Spinal cord (tissue), 10 donors: Measurements from ENCODE around the gene AKT3. TPM values are rescaled to one million over a fixed set of nuclear protein-coding genes. Genes with fewer than 3 reads are reported as not detected.
A peak's percentile ranks its signal among the peaks of the same experiment; 100 is the strongest.
"Not testable (repeated sequence)": the region's sequence is repeated elsewhere in the genome, so short reads cannot be mapped to it uniquely, and the experiment has no call there.

Source experiments
- DNase-seq, 6 donors: peaks; one replicate each; pipeline versions ENCODE4 v3.0.0 to v3.0.0-alpha.2; 2013 to 2015; ENCODE audit warnings: low spot score in 6 of 6, low read depth in 4 of 6
- H3K27ac ChIP-seq: one replicate; pipeline ENCODE4 v1.5.1; 2013; ENCODE audit warnings: low read depth, low read length, control low read depth
- H3K27me3 ChIP-seq: one replicate; pipeline ENCODE4 v1.6.1; 2013; ENCODE audit warnings: low read length; ENCODE audit not compliant: control insufficient read depth, insufficient read depth
- H3K36me3 ChIP-seq: one replicate; pipeline ENCODE4 v1.6.1; 2013; ENCODE audit warnings: low read length; ENCODE audit not compliant: control insufficient read depth, insufficient read depth
- H3K4me1 ChIP-seq: one replicate; pipeline ENCODE4 v1.6.1; 2013; ENCODE audit warnings: low read length; ENCODE audit not compliant: control insufficient read depth, insufficient read depth
- H3K4me3 ChIP-seq: one replicate; pipeline ENCODE4 v1.5.1; 2013; ENCODE audit warnings: low read depth, low read length, control low read depth
- H3K9me3 ChIP-seq: one replicate; pipeline ENCODE4 v1.6.1; 2013; ENCODE audit warnings: low read length; ENCODE audit not compliant: control insufficient read depth, insufficient read depth
- WGBS: methylation state at CpG from one replicate; pipeline ENCODE4 v1.1.5; 2013; ENCODE audit warnings: missing lambda C conversion rate; ENCODE audit not compliant: insufficient coverage; 5-methylcytosine and 5-hydroxymethylcytosine counted together
- polyA plus RNA-seq, 2 donors: library from polyadenylated mRNA; unstranded; fragments of 120-200 nt; gene quantifications; one replicate each; pipeline ENCODE4 v1.2.1, GENCODE V29; 2013; ENCODE audit not compliant: insufficient read length in 2 of 2
- total RNA-seq, 2 donors: library from RNA; depleted of rRNA in 1 of 2; stranded (reverse); fragments of 120-200 nt in 1 of 2; fragments of >200 nt in 1 of 2; gene quantifications; one replicate each; pipeline versions ENCODE4 v1.2.3 to v1.2.4, GENCODE V29; 2013 to 2014
- donor health status: healthy.

The AKT3 gene
- total and polyA plus RNA-seq, 4 donors, result 53.8 to 127 (median 77.4) TPM

DNA sequence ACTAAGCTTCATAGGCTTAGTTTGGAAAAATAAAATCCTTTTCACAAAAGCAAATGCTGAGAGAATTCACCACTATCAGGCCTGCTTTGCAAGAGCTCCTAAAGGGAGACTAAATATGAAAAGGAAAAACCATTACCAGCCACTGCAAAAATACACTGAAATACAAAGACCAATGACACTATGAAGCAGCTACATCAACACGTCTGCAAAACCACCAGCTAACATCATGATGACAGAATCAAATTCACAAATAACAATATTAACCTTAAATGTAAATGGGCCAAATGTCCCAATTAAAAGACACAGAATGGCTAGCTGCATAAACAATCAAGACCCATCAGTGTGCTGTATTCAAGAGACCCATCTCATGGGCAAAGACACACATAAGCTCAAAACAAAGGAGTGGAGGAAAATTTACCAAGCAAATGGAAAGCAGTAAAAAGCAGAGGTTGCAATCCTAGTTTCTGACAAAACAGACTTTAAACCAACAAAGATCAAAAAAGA, 28.8 kb downstream of the AKT3 start:
- Histone ChIP-seq H3K9me3 (peaks cover 7% of the 10 kb centered on the region), H3K27me3 (no peaks in the 10 kb centered on the region), H3K4me3 (no peak overlapping the region), H3K36me3 (peaks cover 8% of the 10 kb centered on the region), H3K27ac (no peak overlapping the region), H3K4me1 (no peaks in the 10 kb centered on the region)
- no peak for DNase-seq
- 100% methylated on average over 1 of the region's 1 CpG for WGBS

DNA sequence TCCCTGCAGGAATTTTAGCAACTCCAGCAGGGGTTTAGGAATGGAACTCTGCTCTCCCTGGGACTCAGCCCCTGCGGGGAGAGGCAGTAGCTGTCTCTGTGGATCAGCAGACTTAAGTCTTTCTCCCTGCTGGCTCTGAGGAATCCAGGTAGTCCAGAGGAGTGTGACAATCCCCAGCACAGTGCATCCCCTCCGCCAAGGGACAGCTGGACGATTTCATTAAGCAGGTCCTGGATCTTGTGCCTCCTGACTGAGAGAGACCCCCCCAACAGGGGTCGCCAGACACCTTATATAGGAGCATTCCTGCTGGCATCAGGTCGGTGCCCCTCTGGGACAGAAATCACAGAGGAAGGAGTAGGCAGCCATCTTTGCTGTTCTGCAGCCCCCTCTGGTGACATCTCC, 30.6 kb downstream of the AKT3 start:
- Histone ChIP-seq H3K4me3 (no peak overlapping the region), H3K27me3 (no peaks in the 10 kb centered on the region), H3K4me1 (no peaks in the 10 kb centered on the region), H3K27ac (no peak overlapping the region), H3K9me3 (peaks cover 6% of the 10 kb centered on the region), H3K36me3 (peaks cover 8% of the 10 kb centered on the region)
- 94% methylated on average over 4 of the region's 5 CpGs for WGBS
- no peak for DNase-seq

GRCh38 chr1:243818978-243819377, 31.1 kb downstream of the AKT3 start:
- peaks cover 5% of the 10 kb centered on the region for H3K9me3 ChIP-seq

DNA sequence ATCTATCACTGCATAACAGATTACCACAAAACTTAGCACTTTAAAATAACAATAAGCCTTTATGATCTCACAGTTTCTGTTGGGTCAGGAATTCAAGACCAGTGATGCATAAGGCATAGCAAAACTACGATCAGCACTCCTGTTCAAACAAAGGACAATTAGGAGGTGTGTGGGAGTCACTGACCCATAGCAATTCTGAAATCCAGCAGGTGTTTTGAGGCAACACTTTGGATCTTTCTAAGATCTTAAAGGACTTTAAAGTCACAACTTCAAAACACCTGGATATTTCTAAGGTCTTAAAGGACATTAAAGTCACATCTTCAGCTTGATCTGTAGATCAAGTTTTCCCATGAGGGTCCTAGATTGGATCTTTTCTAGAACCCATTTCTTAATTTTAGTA, 35.3 kb downstream of the AKT3 start:
- DNase-seq, result no peak
- Histone ChIP-seq H3K4me1 (no peaks in the 10 kb centered on the region), H3K9me3 (no peaks in the 10 kb centered on the region), H3K27ac (no peak overlapping the region), H3K36me3 (peaks cover 8% of the 10 kb centered on the region), H3K27me3 (no peaks in the 10 kb centered on the region), H3K4me3 (no peak overlapping the region)
- WGBS, result no CpG with 5 or more reads among the region's 1 CpG

More at GRCh38 chr1:243818978-243819377, 31.1 kb downstream of the AKT3 start:
- Histone ChIP-seq H3K4me1 (no peaks in the 10 kb centered on the region), H3K36me3 (peaks cover 8% of the 10 kb centered on the region), H3K27ac (no peak overlapping the region), H3K4me3 (no peak overlapping the region), H3K27me3 (no peaks in the 10 kb centered on the region)
- DNase-seq, result no peak
- 86% methylated on average over 13 of the region's 13 CpGs for WGBS

DNA sequence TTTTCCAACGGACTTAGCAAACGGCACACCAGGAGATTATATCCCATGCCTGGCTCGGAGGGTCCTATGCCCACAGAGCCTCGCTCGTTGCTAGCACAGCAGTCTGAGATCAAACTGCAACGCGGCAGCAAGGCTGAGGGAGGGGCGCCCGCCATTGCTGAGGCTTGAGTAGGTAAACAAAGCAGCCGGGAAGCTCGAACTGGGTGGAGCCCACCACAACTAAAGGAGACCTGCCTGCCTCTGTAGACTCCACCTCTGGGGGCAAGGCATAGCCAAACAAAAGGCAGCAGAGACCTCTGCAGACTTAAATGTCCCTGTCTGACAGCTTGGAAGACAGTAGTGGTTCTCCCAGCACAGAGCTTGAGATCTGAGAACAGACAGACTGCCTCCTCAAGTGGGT, 42.7 kb downstream of the AKT3 start:
- H3K9me3 ChIP-seq, H3K27ac ChIP-seq, H3K27me3 ChIP-seq, H3K4me1 ChIP-seq, DNase-seq, H3K36me3 ChIP-seq, H3K4me3 ChIP-seq: not testable (repeated sequence)
- WGBS, result 100% methylated on average over 1 of the region's 11 CpGs

- no peaks in the 10 kb centered on the region for H3K9me3 ChIP-seq
- no peak overlapping the region for H3K27ac ChIP-seq
- no peaks in the 10 kb centered on the region for H3K27me3 ChIP-seq
- H3K36me3 ChIP-seq, result no peaks in the 10 kb centered on the region
- H3K4me1 ChIP-seq, result no peaks in the 10 kb centered on the region
- DNase-seq, result no peak
- no peak overlapping the region for H3K4me3 ChIP-seq
Observed at GRCh38 chr1:243806310-243806709, 43.7 kb downstream of the AKT3 start.

- WGBS, result 83% methylated on average over 1 of the region's 3 CpGs
- Histone ChIP-seq H3K9me3 (no peaks in the 10 kb centered on the region), H3K36me3 (no peaks in the 10 kb centered on the region), H3K4me1 (no peaks in the 10 kb centered on the region), H3K4me3 (no peak overlapping the region), H3K27ac (no peak overlapping the region), H3K27me3 (no peaks in the 10 kb centered on the region)
- DNase-seq, result no peak
Observed at GRCh38 chr1:243802736-243803135, 47.3 kb downstream of the AKT3 start.

GRCh38 chr1:243801378-243801777, 48.7 kb downstream of the AKT3 start:
- H3K27me3 ChIP-seq, result no peaks in the 10 kb centered on the region
- no peaks in the 10 kb centered on the region for H3K36me3 ChIP-seq
- DNase-seq, result no peak
- H3K9me3 ChIP-seq, result no peaks in the 10 kb centered on the region
- no peaks in the 10 kb centered on the region for H3K4me1 ChIP-seq
- WGBS, result no CpG with 5 or more reads among the region's 1 CpG
- no peak overlapping the region for H3K27ac ChIP-seq
- H3K4me3 ChIP-seq, result no peak overlapping the region

GRCh38 chr1:243799908-243800307, 50.1 kb downstream of the AKT3 start:
- no peaks in the 10 kb centered on the region for H3K9me3 ChIP-seq
- DNase-seq, result peak in 1 of 6 donors; percentile 6
- no peak overlapping the region for H3K4me3 ChIP-seq
- no peaks in the 10 kb centered on the region for H3K27me3 ChIP-seq
- H3K4me1 ChIP-seq, result no peaks in the 10 kb centered on the region
- no peaks in the 10 kb centered on the region for H3K36me3 ChIP-seq
- H3K27ac ChIP-seq, result no peak overlapping the region

GRCh38 chr1:243798726-243799125, 51.3 kb downstream of the AKT3 start:
- no peaks in the 10 kb centered on the region for H3K4me1 ChIP-seq
- H3K27ac ChIP-seq, result no peak overlapping the region
- WGBS, result 90% methylated on average over 1 of the region's 2 CpGs
- no peak for DNase-seq
- H3K27me3 ChIP-seq, result no peaks in the 10 kb centered on the region
- H3K4me3 ChIP-seq, result no peak overlapping the region
- H3K36me3 ChIP-seq, result no peaks in the 10 kb centered on the region
- no peaks in the 10 kb centered on the region for H3K9me3 ChIP-seq
